A673 (cell line): ENCODE results near the gene TMEM161A.

ENCODE experiments used
- EZH2 ChIP-seq: fragments of 200-600 bp; sonication (generic); IDR thresholded peaks from 2 replicates; pipeline ENCODE4 v1.6.1; 2017; ENCODE audit warnings: borderline replicate concordance, low read depth, mild to moderate bottlenecking, mixed read lengths, antibody characterized with exemption, low read length; ENCODE audit not compliant: poor library complexity, severe bottlenecking
- TF ChIP-seq, protein P1 (sequence below): fragments of 300-800, 200-600 bp; sonication (generic); conservative IDR thresholded peaks from 2 replicates; pipeline ENCODE4 v1.5.1; 2017; ENCODE audit warnings: low read depth, mild to moderate bottlenecking, antibody characterized with exemption, low read length, moderate library complexity, mixed read lengths

DNA sequence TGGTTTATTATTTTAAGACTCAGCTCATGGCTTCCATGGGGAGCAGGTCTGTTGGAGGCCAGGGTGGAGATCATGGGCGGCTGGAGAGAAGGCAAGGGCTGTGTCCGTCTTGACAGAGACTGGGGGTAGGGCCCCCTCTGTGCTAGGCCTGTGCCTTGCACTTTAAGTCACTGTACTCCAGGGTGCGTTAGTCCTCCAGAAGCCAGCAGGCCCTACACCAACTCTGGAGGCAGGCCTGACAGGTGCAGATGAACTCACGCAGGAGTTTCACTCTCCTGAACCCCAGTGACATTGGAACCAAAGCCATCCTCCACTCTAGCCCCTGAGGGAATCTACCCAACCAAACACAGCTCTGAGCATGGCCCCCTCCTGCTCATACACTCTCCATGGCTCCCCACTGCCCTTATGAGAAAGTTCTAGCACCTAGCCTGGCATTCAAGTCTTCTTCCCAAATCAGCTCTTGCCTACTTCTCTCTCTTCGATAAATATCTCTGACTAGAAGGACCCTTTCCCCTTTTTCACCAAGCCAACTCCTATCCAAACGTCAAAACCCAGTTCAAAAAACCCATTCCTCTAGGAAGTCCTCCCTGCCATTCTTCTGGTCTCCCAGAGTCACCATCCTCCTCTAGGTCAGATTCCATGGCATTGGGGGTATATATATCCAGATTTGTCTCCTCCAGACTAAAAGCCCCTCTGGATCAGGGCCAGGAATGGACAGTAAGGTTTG lies 16.7 kb upstream of the TMEM161A start:
- TF ChIP-seq, protein P1, sequence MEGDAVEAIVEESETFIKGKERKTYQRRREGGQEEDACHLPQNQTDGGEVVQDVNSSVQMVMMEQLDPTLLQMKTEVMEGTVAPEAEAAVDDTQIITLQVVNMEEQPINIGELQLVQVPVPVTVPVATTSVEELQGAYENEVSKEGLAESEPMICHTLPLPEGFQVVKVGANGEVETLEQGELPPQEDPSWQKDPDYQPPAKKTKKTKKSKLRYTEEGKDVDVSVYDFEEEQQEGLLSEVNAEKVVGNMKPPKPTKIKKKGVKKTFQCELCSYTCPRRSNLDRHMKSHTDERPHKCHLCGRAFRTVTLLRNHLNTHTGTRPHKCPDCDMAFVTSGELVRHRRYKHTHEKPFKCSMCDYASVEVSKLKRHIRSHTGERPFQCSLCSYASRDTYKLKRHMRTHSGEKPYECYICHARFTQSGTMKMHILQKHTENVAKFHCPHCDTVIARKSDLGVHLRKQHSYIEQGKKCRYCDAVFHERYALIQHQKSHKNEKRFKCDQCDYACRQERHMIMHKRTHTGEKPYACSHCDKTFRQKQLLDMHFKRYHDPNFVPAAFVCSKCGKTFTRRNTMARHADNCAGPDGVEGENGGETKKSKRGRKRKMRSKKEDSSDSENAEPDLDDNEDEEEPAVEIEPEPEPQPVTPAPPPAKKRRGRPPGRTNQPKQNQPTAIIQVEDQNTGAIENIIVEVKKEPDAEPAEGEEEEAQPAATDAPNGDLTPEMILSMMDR = no peak
- no peak for TF ChIP-seq EZH2
